NCI-H1436 treated with DMSO at 0.1 percent for 48 hours (cell line): Measurements from ENCODE around the gene NELL2.

Experiments
- DNase-seq: peaks from one replicate; lab custom pipeline; 2025; lab: John Stamatoyannopoulos, UW

Gene NELL2

GRCh38 chr12:44537354-44537753 is 338.8 kb downstream of the NELL2 start:
- DNase-seq, result no peak

DNA sequence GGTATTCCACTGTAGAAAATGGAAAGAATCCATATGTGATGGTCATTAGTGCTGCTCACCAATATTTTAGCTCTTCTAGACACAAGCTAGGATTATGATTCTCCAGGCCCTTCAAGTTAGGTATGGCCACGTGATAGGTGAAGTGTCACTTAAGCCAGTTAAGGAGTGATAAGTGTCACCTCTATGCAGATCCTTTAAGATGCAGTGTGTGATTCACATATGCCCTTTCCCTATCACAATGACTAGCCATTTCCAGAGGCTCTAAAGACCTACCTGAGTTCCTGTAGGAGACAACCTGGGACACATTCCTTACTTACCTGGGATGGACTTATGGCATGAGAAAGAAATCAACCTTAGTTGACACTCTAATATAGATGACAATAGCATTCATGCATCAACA is 343.2 kb downstream of the NELL2 start:
- DNase-seq, result no peak

DNA sequence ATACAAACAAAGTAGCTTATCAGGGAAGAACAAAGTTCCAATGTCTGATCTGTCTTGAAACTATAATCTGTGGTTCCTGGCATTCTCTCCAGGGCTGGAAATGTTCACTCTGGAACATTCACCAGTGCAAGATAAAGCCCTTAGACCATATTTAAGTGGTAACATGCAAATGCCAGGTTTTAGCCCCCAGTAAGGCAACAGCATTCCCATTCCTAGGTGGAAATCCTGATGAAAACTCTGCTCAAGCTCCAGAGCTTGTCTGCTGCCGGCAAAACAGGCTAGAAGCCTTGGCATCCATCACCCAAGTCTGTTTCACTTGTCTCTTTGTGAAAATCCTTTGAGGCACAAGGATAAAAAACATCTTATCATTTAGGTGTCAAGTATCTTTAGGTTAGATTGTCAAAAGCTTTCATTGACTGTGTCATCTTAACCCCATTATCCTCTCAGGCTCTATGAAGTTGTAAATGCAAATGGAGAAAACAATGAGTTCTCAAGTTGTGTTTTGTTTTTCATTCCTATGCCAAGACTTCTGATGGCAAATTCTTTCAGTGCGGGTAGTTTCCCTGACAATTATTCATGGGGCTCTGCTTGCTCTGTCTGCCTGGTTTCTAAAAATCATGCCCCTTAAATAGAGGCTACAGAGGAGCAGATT is 344.7 kb downstream of the NELL2 start:
- no peak for DNase-seq

DNA sequence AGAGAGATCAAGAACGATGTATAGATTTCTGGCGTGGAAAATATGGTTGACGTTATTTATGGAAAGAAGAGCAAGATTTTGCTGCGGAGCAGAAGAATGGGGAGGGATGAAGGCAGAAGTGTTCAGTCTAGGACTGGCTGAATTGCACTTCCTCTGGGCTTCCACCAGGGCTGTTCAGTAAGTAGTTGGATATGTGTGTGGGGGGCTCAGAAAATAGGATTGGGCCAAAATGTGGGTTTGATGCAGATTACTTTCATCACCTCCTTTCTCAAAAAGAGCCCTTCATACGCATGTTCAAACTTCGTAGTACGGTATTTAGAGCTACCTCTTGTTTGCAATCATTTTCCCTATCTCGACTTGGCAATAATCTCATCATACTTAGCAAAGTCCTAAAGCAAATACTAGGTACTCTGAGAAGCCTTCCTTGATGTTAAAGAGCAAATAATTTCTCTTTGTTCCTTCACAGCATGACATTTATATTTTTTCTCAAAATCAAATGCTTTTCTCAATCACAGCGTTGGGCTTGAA is 349.4 kb downstream of the NELL2 start:
- no peak for DNase-seq

DNA sequence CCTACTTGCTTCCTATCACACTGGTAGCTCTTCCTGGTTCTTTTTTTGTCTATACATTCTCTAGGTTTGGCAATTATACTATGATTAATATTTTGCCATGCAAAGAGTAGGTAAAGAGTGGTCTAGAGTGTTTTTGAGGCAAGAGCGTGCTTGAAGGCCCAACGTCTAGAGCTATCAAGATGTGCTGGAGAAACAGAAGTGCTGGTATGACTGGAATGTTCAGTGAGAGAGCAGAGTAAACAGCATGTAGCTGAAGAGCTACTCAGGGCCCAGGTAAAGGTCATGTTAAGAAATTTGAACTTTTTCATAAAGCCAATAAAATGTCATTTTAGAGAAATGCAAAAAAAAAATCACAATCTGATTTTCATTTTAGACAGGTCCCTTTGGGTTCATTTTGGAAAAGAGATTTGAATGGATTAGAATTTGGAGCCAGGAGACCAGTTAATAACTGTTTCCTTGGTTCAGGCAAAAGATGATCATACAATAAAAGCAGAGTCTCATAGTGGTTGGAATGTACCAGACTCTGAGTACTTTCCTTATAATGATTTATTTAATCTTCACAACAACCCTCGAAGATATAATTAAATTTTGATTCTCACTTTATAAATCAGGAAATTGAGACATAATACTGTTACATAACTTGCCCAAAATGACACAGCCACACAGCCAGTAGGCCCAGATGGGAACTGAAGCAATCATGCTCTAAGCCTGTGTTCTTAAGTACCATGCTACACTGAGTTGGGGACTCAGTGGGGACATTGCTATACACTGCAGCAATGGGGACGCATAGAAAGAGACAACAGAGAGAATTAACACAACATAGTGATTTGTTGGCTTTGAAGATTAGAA is 350.1 kb downstream of the NELL2 start:
- DNase-seq, result no peak

DNA sequence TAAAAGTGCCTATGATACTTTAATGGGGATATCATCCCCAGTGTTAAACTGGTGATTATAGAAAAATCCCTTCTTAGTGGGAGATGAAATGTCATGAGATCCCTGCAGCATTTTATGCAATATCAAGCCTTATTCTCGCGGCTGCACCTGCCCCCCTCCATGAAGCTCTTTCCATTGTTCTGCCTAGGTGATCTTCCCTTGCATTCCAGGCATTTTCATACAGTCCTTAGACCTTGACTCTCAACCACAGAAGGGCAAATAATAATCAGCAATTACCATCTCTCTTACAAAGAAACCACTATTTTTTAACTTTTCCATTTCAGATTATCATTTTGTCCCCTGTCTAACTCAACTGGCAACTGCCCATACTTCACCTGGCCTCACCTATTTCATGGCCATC is 352.3 kb downstream of the NELL2 start:
- no peak for DNase-seq

- DNase-seq, result no peak
Observed at GRCh38 chr12:44521702-44522101, 354.4 kb downstream of the NELL2 start.

GRCh38 chr12:44519931-44520330 is 356.2 kb downstream of the NELL2 start:
- no peak for DNase-seq

DNA sequence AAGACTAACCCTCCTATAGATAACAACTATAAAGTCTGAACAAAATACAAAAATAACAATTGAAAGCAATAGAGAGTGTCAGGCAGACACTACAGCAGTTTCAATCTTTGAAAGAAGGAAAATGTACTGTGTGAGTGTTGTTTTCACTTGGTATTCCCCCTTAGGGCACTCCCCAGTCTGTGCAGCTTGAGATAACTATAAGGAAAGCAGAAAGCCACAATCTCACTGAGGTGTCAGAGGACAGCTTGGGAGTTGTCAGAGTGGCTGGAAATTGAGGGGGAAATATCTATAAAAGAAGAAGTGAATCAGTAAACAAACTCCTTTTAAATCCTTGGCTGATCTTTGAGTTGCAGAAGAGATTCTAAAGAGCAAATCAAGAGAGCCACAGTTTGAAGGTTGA is 364.8 kb downstream of the NELL2 start:
- DNase-seq, result no peak

DNA sequence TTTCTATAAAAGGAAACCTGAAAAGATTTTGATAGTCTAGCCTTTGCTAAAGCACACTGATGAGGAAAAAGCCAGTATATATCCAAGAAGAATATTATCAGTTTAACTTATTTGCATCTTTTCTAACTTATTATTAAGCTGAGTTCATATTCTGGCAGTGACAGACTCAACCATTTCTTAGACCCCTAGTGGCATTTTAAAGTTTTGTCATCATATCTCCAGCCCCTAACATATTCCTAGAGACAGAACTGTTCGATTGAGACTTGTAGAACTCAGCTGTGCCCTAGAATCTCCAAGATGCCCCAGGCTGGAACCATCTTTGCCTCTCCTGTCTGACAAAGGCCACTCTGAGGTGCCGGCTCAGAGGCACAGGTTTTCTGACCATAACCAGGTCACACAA is 365.6 kb downstream of the NELL2 start:
- no peak for DNase-seq

- no peak for DNase-seq
Observed at GRCh38 chr12:44510076-44510475, 366.0 kb downstream of the NELL2 start.

- DNase-seq, result no peak
Observed at GRCh38 chr12:44509471-44509870, 366.6 kb downstream of the NELL2 start.

GRCh38 chr12:44507461-44507860 is 368.7 kb downstream of the NELL2 start:
- no peak for DNase-seq

DNA sequence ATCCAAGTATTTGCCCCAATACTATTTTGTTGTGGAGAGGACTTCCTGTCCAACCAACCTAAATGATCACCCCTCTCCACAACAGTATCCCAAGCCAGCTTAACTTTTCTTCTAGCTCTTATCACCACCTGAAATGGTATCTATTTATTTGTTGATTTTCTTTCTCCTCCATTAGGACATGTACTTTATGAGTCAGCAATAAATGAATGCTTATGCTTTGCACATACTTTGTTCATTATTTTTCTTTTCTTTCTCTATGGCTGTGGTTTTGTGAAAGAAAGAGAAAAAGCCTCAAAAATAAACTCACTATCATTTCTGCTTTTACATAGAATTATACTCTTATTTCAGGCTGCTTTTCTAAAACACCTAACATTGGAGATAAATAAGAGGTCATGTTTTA is 371.3 kb downstream of the NELL2 start:
- DNase-seq, result no peak

- no peak for DNase-seq
Observed at GRCh38 chr12:44503329-44503728, 372.8 kb downstream of the NELL2 start.

DNA sequence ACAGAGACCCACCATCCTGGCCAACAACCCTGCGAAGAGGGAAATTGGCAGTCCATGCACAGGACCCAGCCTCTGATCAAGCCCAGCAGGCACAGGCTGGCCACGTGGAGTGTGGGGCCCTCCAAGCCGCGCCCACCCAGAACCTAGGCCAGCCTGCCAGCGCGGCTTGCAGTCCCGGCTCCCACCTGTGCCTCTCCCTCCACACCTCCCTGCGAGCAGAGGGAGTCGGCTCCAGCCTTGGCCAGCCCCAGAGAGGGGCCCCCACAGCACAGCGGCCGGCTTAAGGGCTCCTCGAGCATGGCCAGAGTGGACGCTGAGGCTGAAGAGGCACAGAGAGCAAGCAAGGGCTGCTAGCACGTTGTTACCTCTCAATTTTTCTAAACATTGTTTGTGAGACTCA is 373.4 kb downstream of the NELL2 start:
- no peak for DNase-seq

GRCh38 chr12:44500423-44500822 is 375.7 kb downstream of the NELL2 start:
- no peak for DNase-seq

GRCh38 chr12:44497044-44497443 is 379.1 kb downstream of the NELL2 start:
- DNase-seq, result no peak

- no peak for DNase-seq
Observed at GRCh38 chr12:44490181-44490580, 385.9 kb downstream of the NELL2 start.

GRCh38 chr12:44488180-44488579 is 387.9 kb downstream of the NELL2 start:
- no peak for DNase-seq

GRCh38 chr12:44484862-44485261 is 391.3 kb downstream of the NELL2 start:
- DNase-seq, result no peak

- DNase-seq, result no peak
Observed at GRCh38 chr12:44477331-44477980, 398.7 kb downstream of the NELL2 start.

DNA sequence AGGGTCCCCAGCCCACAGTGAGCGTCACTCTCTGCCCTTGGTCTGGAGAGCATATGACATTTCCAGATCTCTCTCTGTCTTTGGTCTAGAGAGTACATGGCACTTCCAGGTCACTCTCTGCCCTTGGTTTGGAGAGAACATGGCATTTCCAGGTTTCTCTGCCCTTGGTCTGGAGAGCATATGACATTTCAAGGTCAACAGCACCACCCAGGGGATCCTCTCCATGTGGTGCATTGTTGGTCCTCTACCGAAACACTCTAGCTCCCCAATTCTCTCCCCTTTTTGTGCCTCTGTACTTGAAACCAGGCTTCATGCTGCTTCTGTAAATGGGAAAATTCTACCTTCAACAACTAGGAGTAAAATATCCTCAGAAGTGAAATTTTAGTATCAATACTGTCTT is 399.4 kb downstream of the NELL2 start:
- no peak for DNase-seq
